Left hindlimb (tissue), 1 donor: ENCODE measurements around the gene ARID1B.

ENCODE experiments used
- DNase-seq: peaks from one replicate; pipeline ENCODE4 v3.0.0-alpha.2; 2018

ARID1B gene

DNA sequence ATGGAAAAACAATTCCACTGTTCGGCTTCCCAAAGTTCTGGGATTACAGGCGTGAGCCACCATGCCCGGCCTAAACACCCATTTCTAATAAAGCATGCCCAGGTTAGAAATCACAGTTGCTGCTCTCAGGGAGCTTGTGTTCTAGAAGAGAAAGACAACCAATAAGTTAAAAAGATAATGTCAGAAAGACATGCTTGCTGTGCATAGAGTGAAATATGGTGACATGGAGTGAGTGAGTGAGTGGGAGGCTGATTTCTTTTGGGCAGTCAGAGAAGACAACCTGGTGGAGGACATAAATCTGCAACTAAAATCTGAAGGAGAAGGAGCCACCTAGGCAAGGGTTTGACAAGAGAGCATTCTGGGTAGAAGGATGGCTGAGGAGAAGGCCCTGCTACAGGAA is 222.6 kb downstream of the ARID1B start:
- DNase-seq, result no peak

DNA sequence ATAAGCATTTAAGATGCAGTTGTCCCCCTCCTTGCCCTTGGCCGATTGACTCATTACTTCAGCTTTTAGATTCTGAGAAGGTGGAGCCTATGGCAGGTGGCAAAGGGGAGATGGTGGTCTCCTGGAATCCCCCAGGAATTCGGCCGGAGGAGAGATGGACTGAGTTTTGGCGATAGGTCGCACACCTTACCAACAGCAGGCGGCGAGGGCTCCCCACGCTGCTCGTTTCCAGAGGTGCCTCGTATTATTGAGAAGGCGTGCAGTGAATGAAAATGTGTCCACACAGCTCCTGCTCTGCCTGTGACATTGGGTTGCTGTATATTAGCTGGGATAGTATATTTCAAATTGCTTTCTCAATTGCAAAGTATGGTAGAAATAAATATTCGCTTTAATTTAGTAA is 224.5 kb downstream of the ARID1B start:
- no peak for DNase-seq

DNA sequence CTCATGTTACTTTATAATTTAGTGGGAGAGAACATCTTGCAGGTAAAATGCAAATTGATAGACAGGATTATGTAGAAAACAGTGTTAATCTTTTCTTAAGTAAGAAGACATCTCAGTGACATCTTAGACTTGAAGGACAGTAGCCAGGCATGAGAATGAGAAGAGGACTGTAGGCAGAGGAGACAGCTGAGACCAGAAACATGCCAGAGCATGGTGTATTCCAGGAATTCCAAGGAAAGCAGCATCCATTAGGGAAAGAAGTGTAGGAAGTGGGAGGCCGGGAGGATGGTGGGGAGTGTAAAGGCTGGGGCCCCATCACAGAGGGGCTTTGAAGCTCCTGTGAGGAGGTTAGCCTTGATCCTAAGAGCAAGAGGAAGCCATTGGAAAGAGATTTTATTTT is 225.6 kb downstream of the ARID1B start:
- DNase-seq, result no peak

DNA sequence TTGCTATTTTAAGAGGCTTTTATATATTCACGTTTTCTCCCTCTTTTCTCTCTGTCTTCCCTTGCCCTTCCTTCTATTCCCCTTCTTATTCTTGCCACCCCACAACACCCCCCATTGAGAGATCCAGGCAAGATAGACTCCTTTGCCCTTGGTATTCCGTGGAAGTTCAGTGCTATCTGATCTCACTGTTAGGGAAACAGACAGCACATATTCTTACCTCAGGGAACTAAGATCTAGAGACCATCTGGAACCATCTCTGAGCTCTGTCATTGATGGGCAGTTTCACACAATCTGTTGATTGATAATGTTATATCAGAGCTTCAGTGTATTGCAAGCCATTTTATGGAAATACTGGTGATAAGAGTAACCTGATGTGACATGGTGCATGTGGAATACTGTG is 228.8 kb downstream of the ARID1B start:
- no peak for DNase-seq

DNA sequence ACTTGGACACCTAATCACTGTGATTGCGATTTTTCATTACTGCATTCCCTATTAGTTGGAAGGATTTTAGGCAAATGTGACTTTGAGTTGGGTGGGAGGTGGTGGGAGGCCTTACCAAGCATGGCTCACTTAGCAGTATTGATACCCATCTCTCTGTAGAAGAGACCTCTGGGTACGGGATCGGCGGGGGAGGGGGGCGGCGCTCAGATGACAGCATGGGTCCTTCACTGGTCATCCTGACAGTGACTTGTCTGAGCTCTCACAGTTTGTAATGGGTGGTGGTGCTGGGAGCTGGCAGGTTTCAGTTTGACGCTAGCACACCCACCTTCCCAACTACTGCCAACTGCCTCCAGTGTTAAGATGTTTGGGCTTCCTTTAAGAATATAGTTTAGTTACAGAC is 231.4 kb downstream of the ARID1B start:
- DNase-seq, result no peak

DNA sequence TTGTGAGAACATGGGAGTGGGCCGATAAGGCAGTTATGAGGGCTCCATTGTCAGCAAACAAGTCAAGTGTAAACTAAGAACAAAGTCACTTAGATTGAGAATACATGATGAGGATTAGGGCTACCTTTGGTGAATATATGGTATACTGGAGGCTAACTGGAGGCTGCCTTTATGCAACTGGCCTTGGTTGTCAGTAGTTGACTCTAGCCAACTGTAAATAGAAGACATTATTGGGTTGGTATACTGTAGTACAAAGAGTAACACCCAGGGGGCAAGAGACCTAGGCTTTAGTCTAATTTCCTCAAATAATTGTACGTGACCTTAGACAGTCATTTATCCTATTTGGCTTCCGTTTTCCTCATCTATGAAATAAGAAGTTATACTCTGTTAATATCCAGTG is 235.2 kb downstream of the ARID1B start:
- no peak for DNase-seq

DNA sequence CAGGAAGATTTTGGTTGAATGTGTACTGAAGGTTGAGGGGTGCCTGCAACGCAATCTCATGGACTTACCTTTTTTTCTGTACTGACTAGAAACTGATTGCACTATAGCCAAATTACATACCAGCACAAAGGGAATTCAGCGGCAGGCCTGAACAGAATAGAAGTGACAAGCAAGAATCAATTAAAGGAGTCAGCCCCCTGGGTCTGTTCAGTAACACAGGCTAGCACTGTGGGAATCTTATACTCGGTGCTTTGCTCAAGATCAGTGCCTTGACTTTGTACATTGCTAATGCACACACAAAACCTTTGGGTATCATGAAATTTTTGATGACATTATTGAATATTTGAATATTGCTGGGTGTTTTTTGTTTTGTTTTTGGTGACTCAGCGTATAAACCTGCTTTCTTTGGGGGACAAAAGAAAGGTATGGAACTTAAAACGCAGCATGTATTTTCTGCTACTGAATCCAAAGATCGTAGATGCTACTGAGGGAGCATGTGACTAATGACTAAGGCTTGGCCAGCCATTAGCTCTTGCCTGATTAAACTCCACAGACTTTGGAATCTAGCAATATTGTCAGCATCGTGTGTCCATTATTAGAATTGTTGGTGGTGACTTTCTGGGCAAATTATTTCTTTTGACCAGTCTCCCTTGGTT is 236.6 kb downstream of the ARID1B start:
- no peak for DNase-seq

DNA sequence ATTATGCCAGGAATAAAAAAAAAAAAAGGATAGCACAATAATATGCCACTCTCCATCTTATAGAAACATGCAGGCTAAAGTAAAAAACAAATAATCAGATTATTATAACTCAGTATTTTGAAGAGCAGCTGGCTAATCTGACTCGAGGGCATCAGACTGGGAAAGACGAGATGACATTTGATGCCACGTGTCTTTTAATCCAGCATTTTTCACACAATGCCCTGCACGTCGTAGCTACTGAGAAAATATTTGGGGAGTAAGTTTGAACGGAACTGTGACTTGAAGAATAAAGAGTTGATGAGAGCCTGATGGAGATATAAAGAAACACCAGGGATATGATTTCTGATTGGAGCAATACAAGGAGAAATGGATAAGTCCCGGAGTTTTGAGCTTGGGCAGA is 237.7 kb downstream of the ARID1B start:
- DNase-seq, result no peak

DNA sequence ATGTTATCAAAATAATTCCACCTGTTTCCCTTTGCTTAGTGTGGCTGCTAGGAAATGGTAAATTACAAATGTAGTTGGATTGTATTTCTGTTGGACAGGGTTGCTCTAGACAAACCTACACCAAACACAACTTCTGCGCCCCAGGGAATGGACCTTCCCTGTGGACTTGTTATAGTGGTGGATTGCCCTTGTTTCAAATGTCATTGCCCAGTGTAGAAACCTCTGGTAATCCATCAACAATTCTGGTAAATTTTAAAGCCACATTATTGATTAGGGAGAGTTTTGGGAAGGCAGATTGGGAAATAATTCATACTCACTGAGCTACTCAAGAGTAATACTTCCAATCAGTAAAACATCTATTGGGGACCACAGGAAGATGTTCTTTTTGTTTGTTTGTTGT is 239.8 kb downstream of the ARID1B start:
- no peak for DNase-seq

DNA sequence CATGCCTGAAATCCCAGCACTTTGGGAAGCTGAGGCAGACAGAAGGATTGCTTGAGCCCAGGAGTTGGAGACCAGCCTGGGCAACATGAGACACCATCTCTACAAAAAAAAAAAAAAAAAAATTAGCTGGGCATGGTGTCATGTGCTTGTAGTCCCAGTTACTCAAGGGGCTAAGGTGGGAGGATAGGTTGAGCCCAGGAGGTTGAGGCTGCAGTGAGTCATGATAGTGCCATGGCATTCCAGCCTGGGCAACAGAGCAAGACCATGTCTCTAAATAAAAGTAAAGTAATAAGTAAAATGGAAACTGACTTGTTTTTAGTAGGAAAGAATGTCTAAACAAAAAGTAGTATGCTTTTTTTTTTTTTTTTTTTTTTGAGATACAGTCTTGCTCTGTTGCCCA is 240.7 kb downstream of the ARID1B start:
- no peak for DNase-seq

DNA sequence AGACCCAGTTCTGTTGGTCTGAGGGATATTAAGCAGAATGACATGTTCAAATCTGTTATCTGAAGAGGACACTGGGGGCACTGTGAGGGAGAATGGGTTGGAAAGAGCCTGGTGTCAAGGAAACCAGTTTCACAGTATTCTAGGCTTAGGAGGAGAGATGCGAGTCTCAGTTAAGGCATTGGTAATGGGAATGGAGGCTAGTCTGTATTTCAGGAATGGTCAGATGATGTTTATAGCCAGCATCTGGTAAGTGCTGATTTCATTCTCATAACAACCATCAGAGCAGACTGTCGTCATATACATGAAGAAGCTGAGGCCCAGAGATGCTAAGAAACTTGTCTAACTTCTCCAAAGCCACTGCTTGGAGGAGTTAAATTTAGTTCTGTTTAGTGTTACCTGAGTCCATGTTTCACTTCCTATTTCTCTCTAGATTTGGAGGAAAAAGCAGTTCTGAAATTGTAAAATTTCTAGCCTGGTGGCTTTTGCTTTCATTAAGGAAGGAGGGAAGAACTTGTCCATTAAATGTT is 242.0 kb downstream of the ARID1B start:
- no peak for DNase-seq

DNA sequence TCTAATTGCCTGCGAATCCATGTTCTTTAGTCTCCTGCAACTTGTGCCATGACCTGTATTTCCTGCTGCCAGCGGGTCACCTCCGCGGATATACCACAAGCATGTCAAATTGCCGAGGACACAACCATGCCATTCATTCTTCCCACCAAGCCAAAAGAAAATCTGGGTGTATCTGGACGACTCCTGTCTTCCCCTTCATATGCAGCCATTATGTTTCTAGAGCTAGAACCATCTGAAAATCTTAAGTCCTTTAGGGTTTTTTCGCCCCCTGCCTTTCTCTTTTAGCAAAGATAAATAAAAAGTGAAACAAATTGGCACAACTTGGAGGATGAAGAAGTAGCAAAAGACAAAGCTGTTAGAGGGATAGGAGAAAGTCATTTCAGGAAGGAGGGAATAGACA is 242.6 kb downstream of the ARID1B start:
- no peak for DNase-seq

DNA sequence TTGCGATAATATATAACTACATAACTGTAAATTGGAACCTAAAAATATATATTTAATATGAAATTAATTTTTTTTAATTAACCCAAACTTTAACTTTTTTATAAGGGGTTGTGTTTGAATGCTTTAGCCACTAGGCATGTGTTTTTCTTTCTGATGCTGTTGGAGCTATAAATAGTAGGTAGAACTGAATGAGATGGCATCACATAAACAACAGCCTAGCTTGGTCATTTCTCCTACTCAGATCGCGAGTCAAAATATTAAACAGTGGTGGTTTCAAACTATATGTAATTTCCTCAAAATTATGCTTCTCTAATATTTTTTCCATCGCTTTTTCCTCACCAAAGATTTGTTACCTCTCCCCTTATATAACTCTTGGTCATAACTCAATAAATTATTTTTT is 243.2 kb downstream of the ARID1B start:
- DNase-seq, result no peak

DNA sequence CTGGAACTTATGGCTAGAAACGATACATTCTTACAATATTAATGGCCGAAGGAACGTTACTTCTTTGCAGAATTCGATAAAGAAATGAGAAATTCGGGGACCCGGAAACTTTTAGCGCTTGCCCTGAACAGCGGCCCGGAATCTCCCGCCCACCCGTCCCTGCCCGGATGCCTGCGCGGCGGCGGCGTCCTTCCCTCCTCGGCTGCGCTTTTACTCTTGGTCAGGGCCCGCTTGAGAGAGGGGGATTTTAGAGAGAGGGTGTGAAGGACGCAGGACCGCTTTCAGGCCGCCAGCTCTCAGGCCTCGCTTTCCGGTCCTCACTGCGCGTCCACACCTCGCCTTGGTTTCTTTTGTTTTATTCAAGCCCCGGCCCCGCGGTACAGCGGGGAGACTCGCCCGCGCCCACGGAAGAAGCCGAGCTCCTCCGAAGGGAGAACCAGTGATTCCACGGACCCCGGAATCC is 243.7 kb downstream of the ARID1B start:
- peak; percentile 83 for DNase-seq

DNA sequence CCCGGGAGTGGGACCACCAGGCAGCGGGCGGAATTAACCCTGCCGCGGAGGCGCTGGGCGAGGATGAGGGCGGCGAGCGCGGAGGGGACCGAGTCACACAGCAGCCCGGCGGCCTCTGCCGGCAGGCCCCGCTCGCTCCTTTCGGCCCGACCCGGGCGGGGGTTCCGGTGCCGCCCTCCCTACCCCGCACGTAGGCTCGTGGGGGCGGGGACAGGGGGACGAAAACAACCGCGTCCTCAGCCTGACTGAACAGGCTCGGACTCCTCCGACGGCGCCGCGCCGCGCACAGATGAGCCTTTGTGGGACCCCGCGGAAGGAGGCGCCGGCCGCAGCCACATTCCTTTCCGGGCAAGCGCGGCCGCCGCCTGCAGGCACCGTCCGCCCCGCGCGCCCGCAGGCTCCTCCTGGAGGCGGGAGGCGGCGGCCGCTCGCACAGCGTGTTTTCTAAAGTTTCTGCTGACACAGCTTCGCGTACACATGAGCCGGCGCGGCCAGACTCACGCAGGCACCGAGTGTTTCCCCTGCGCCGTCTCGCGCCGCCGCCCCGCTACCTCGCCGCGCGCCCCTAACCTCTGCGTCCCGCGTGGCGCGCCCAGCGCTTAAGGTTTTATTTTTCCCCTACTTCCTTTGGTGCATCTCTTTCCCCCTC is 244.3 kb downstream of the ARID1B start:
- peak; percentile 96 for DNase-seq

DNA sequence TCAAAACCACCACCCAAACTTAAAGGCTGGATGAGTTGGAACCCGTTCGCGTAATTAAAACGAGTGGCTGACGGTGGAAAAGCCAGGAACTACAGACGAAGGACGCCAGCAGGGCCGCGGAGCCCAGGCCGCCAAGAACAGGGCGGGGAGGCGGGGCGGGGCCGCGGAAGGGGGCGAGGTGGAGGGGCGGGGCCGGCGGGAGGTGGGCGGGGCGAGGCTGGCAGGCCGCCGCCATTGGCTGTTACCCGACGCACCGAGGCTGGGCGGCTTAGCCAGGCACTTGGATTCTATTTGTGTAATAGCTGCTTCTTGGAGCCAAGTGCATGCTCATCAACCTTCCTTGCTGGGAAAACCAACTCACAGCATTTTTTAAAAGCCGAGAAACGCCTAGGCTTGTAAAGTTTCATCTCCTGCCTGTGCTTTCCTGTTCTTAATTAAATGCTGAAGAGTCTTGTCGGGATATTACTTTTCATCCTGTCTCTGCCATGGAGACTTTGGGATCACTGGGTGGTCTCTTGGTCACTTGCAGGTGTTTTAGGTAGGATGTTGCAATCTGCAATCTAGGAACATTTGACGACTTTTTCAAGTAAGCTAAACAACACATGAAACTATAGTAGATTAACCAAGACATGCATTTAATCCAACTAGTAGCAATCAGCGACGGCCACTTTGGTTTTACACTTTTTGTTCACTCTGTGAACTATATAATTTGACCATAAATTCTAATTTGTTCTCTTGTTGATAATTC is 245.0 kb downstream of the ARID1B start:
- peak; percentile 95 for DNase-seq

DNA sequence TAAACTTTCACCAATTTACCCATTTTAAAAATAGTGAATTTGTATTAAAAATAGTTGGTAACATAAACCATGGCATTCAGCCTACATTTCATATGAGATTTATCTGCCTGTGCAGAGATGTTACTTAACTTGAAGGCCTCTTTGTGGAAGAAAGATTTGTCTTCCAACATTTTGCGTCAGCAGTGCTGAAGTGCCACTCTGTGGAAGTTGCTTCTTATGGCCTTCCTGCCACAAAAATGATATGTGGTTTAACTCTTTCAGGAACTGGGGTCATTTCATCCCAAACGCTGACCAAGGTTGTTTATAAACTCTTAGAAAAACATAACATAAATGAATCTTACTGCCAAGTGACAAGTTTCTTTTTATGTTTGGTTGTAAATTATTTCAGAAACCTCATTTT is 246.8 kb downstream of the ARID1B start:
- no peak for DNase-seq

DNA sequence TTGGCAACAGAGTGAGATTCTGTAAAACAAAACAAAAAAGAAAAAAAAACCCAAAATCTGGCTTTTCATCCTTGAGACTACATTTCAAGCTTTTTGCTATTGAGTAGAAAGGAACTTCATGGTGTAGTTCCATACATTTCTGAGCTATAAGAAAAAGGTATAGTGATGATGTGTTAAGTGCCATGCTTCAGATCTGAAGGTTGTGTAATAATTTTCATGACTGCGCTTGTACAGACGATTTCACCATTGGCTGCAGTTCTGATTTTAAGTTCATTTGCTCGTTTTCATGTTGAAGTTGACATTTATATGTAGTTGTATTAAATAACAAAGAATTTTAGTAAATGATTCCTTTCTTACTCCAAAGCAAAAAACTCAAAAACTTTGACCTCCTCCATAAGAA is 247.6 kb downstream of the ARID1B start:
- no peak for DNase-seq

DNA sequence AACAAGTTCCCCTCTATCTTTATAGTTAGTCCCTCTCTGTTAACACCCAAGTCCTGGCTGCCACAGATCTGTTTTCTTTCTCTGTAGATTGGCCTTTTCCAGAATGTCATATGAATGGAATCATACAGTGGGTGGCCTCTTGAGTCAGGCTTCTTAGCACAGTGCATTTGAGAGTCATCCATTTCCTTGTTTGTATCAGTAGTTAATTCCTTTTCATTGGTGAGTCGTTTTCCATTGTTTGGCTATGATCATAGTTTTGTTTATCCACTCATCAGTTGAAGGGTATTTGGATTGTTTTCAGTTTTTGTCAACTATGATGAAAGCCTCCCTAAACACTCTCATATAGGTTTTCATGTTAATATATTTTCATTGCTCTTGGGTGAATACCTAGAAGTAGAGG is 248.3 kb downstream of the ARID1B start:
- no peak for DNase-seq

DNA sequence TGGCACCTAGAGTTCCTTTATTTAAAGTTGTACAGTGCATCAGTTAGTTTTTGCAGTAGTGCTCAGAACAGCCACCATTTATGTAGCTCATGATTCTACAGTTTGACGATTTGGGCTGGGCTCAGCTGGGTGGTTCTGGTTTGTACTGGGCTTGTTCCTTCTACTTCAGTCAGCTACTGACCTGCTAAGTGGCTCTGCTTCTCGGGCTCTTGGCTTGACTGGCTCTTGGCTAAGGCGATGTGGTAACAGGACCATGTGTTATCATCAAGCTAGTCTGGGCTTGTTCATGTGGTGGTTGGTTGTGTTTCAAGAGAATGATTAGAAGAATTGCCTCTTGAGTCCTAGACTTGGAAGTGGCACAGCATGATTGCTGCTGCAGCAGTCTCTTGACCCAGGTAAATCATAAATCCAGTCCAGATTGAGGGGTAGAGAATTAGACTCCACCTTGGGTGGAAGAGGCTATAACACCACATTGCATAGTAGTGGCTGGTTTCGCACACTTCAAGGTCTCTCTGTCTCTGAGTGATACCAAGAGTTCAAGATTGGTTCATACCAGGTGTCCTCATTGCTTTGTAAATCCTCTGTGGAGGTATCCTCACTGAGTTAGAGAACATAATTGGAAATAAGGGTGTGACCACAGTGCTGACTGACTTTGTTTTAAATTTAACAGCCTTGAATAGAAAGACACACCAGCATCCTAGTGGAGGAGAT is 253.0 kb downstream of the ARID1B start:
- no peak for DNase-seq

DNA sequence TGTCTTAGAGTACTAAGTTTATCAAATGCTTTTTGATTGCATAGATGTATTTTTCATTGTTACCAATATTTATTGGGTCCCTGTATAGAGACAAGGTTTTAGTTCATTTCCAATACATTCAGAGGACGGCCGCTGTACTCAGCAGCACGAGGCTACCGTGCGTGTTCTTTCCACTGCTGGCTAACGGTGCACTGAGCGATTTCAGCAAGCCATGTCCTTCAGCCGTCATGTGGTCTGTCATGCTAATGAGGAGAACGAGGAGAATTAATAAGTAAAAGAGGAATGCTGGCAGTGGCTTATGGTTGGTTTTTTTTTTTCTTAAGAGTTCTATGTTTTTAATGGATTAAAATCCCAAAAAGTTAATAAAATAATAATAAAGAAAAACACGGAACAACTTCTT is 253.6 kb downstream of the ARID1B start:
- no peak for DNase-seq

DNA sequence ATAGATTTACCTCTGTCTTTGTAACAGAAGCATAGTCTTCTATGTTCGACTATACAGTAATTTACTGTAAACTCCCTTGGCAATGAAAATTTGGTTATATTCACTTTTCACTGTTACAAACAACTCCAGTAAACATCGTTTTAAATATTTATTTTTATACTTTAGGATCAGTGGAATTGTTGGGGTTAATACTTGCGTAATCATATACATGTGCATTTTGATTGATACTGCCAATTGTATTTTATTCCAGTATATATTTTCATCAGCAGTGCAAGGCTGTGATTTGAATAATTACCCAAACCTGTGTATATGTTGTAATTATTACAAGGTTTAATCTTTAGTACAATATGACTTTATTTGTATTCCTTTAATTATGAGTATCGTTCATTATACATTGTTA is 255.7 kb downstream of the ARID1B start:
- no peak for DNase-seq

DNA sequence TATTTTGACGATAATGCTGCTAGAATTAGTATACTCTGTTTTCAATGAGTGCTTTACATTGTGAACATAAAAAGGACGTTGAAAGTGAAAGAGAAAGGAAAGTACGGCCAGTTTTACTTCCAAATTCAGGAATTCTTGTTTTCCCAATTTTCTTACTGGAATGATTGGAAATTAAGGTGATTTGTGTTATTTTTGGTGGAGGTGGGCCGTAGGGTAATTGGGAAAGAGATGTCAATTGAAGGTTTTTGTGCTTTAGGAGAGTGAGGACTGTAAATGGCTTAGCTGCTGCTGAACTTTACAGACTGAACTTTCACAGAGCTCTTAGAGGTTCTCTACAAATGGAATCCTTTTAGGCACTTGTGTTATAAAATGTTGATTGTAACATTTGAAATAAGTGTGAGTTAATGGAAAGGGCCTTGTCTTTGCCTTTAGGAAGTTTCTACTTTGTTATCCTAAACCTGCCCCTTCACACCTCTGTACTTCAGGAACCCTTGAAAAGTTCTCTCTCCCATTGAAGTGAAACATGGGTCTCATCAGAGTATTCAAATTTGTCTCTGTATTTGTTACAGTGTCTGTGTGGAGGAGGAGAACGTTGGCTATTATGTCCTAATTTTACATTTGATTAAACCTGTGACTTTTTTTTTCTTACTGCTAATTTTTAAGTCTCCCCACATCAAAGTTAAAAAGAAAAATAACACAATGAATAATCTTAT is 256.4 kb downstream of the ARID1B start:
- no peak for DNase-seq
